ENCODE measurements around the gene SF3A1.

DNA sequence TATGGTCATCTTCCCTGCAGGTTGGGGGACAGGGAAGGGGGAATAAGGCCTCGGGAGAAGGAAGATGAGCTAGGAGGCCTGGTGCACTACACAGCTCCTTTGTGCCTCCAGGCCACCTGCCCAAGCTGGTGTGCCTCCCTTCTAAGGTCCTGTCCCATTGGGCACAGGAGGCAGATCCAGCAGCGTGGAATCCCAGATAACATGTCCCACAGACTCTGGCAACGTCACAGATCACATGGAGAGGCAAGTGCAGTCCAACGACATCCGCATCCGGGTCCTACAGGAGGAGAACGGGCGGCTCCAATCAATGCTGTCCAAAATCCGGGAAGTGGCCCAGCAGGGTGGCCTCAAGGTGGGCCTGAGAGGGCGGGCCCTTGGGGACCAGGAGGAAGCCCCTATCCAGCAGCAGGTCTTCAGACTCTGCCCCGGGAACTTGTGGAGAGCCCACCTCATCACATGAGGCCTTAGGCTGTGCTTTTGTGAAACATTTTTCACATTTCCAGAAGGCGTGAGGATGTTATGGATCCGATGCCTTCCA, 18.7 kb upstream of the SF3A1 start:
- TF ChIP-seq, protein P1, sequence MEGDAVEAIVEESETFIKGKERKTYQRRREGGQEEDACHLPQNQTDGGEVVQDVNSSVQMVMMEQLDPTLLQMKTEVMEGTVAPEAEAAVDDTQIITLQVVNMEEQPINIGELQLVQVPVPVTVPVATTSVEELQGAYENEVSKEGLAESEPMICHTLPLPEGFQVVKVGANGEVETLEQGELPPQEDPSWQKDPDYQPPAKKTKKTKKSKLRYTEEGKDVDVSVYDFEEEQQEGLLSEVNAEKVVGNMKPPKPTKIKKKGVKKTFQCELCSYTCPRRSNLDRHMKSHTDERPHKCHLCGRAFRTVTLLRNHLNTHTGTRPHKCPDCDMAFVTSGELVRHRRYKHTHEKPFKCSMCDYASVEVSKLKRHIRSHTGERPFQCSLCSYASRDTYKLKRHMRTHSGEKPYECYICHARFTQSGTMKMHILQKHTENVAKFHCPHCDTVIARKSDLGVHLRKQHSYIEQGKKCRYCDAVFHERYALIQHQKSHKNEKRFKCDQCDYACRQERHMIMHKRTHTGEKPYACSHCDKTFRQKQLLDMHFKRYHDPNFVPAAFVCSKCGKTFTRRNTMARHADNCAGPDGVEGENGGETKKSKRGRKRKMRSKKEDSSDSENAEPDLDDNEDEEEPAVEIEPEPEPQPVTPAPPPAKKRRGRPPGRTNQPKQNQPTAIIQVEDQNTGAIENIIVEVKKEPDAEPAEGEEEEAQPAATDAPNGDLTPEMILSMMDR (IDR thresholded peaks at IDR 0.05): no peak
- no peak for TF ChIP-seq ZFX (IDR thresholded peaks at IDR 0.05; ENCODE audit: borderline replicate concordance)

Measured in 22Rv1 (cell line).